GM12891 (cell line): Measurements from ENCODE around the gene DENND5A.

Source experiments
- POLR2A ChIP-seq: IDR thresholded peaks from 2 replicates; pipeline ENCODE4 v1.6.1; 2011; ENCODE audit warnings: low read depth, low read length, control low read depth
- POLR2AphosphoS5 ChIP-seq: IDR thresholded peaks from 2 replicates; pipeline ENCODE4 v1.6.1; 2011; ENCODE audit warnings: low read depth, low read length, control low read depth
- POU2F2 ChIP-seq: IDR thresholded peaks from 2 replicates; pipeline ENCODE4 v1.6.1; 2011; ENCODE audit warnings: low read depth, mild to moderate bottlenecking, control low read depth, low read length, moderate library complexity
- TAF1 ChIP-seq: IDR thresholded peaks from 2 replicates; pipeline ENCODE4 v1.6.1; 2011; ENCODE audit warnings: low read depth, low read length, control low read depth

DNA sequence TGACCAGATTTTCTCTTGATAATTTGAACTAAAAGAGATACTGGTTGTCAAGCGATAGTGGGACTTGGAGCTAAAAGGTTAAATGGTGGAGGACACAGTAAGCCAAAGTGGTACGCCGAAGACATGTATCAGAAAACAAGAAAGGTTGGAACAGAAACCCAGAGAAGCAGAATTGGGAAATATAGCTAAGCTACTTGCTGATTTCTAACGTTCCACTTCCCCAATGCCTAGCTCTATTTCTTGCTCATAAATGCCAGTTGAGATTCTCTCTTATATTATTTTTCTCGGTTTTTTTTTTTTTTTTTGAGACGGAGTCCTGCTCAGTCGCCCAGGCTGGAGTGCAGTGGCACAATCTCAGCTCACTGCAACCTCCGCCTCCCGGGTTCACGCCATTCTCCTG is 36.6 kb upstream of the DENND5A start:
- TF ChIP-seq POLR2A, result no peak
- TF ChIP-seq POU2F2, result no peak
- no peak for TF ChIP-seq TAF1
- TF ChIP-seq POLR2AphosphoS5, result no peak
